ENCODE data around the gene AMH. TPM values are rescaled to one million over a fixed set of nuclear protein-coding genes. Genes with fewer than 3 reads are reported as not detected.

Gene AMH
- total RNA-seq, 4 donors from 2014 or later = 1.1 to 3.5 TPM; not detected in 2

DNA sequence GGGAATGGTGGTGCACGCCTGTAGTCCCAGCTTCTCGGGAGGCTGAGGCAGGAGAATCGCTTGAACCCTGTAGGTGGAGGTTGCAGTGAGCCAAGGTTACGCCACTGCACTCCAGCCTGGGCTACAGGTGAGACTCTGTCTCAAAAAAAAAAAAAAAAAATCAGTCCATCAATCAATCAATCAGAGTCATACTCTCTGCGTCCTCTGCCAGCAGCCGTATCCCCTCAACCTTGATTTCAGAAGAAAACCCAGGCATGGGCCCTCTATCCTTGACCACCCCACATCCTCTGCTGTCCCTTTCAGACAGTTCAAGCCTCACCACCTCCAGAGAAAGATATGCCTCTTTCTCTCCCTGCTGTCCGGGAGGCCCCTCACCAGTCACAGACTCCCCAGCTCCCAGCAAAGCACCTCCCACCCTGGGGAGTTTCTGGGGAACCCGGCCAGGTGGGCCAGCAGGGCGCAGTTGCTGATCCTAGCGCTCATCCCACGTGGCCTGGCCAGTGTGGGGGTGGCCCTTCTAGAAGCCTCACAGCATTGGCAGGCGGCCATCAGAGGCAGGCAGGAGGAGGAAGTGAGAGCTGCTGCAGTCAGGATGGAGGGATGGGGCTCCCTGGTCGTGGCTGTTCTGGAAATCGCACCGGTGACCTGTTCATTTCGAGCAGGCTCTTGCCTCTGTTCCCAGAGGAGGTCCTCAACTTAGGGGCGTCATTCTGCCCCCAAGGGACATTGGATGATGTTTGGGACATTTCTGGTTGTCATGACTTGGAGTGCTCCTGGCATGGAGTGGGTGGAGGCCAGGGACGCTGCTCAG is 17.3 kb downstream of the AMH start:
- TF ChIP-seq EP300 (IDR thresholded peaks at IDR 0.05; ENCODE audit: low read depth) (no peak), POLR2AphosphoS5 (IDR thresholded peaks at IDR 0.05) (peak; percentile 7 to 70 (median 51))
- H3K4me1 ChIP-seq = peaks cover 10 to 34% (median 25%) of the 10 kb centered on the region in 4 donors
- in situ Hi-C loops (cut with MboI; ENCODE audit: low pct_ligation_motif_present in 1 of 4, low pct_unique_long_range_greater_than_20kb in 1 of 4, low sequenced_read_pairs in 3 of 4) = loop anchor here in 1 of 4 donors (25.0 kb wide), 1 partner anchor 104 kb away; the partner anchor contains the start of genes AP3D1 and DOT1L
- whole genome bisulfite sequencing, 2 donors (ENCODE audit: low coverage in 1 of 2) = 41 to 63% methylated on average over 2 to 17 of the region's 18 CpGs
- no peaks in the 10 kb centered on the region for H3K36me3 ChIP-seq
- peak; percentile 93 for DNase-seq
- intact Hi-C loops (cut with DNase I; ENCODE audit: low total_unique reads) = no loop called here
- H3K9me3 ChIP-seq = no peaks in the 10 kb centered on the region
- no peak overlapping the region for H3K4me3 ChIP-seq
- H3K27ac ChIP-seq = peak overlapping the region; percentile 44 to 71 (median 66)
- H3K27me3 ChIP-seq = no peaks in the 10 kb centered on the region

GRCh38 chr19:2268480-2268830 is 19.3 kb downstream of the AMH start:
- Histone ChIP-seq H3K9me3 (no peaks in the 10 kb centered on the region), H3K27me3 (no peaks in the 10 kb centered on the region), H3K27ac (peak overlapping the region; percentile 97 to 99 (median 99)), H3K4me1 (peaks cover 31 to 46% (median 43%) of the 10 kb centered on the region in 4 donors), H3K36me3 (peaks cover 0 to 12% (median 5%) of the 10 kb centered on the region in 4 donors), H3K4me3 (peak overlapping the region in 3 of 4 donors; percentile 92 to 99 (median 94))
- in situ Hi-C loops (cut with MboI; ENCODE audit: low pct_ligation_motif_present in 1 of 4, low pct_unique_long_range_greater_than_20kb in 1 of 4, low sequenced_read_pairs in 3 of 4) = loop anchor here in 1 of 4 donors (25.0 kb wide), 1 partner anchor 106 kb away; the partner anchor contains the start of genes AP3D1 and DOT1L
- intact Hi-C loops (cut with DNase I; ENCODE audit: low total_unique reads) = no loop called here
- no peak for DNase-seq
- TF ChIP-seq POLR2AphosphoS5 (IDR thresholded peaks at IDR 0.05) = no peak
- no peak for TF ChIP-seq CTCF (IDR thresholded peaks at IDR 0.05)
- TF ChIP-seq POLR2A (IDR thresholded peaks at IDR 0.05) = no peak
- TF ChIP-seq EP300 (IDR thresholded peaks at IDR 0.05; ENCODE audit: low read depth) = no peak
- 88 to 92% methylated on average over 4 of the region's 4 CpGs for WGBS, 2 donors (ENCODE audit: low coverage in 1 of 2)

GRCh38 chr19:2268861-2269243 is 19.7 kb downstream of the AMH start:
- H3K4me1 ChIP-seq = peaks cover 35 to 50% (median 46%) of the 10 kb centered on the region in 4 donors
- no peak for TF ChIP-seq EP300 (IDR thresholded peaks at IDR 0.05; ENCODE audit: low read depth)
- TF ChIP-seq CTCF (IDR thresholded peaks at IDR 0.05) = no peak
- TF ChIP-seq POLR2AphosphoS5 (IDR thresholded peaks at IDR 0.05) = no peak
- TF ChIP-seq POLR2A (IDR thresholded peaks at IDR 0.05) = no peak
- H3K36me3 ChIP-seq = peaks cover 0 to 12% (median 5%) of the 10 kb centered on the region in 4 donors
- intact Hi-C loops (cut with DNase I; ENCODE audit: low total_unique reads) (no loop called here), in situ Hi-C loops (cut with MboI; ENCODE audit: low pct_ligation_motif_present in 1 of 4, low pct_unique_long_range_greater_than_20kb in 1 of 4, low sequenced_read_pairs in 3 of 4) (loop anchor here in 1 of 4 donors (25.0 kb wide), 1 partner anchor 107 kb away; the partner anchor contains the start of genes AP3D1 and DOT1L)
- peak overlapping the region; percentile 97 to 99 (median 99) for H3K27ac ChIP-seq
- no peaks in the 10 kb centered on the region for H3K27me3 ChIP-seq
- peak overlapping the region; percentile 49 to 99 (median 93) for H3K4me3 ChIP-seq
- no peak for DNase-seq
- no peaks in the 10 kb centered on the region for H3K9me3 ChIP-seq
- 2 to 17% methylated on average over 2 to 18 of the region's 19 CpGs for WGBS, 2 donors (ENCODE audit: low coverage in 1 of 2)

- in situ Hi-C loops (cut with MboI; ENCODE audit: low pct_ligation_motif_present in 1 of 4, low pct_unique_long_range_greater_than_20kb in 1 of 4, low sequenced_read_pairs in 3 of 4) (loop anchor here in 1 of 4 donors (25.0 kb wide), 1 partner anchor 107 kb away; the partner anchor contains the start of genes AP3D1 and DOT1L), intact Hi-C loops (cut with DNase I; ENCODE audit: low total_unique reads) (loop anchor here (5.0 kb wide), 1 partner anchor 107 kb away; the partner anchor contains the start of gene DOT1L)
- 1% methylated on average over 94 of the region's 103 CpGs; no CpG with 5 or more reads in 1 of the 2 donors for WGBS, 2 donors (ENCODE audit: low coverage in 1 of 2)
- Histone ChIP-seq H3K36me3 (peaks cover 0 to 12% (median 5%) of the 10 kb centered on the region in 4 donors), H3K4me1 (peaks cover 35 to 57% (median 53%) of the 10 kb centered on the region in 4 donors), H3K27me3 (no peaks in the 10 kb centered on the region), H3K4me3 (peak overlapping the region; percentile 92 to 100 (median 96)), H3K9me3 (no peaks in the 10 kb centered on the region), H3K27ac (peak overlapping the region; percentile 97 to 99 (median 99))
- peak; percentile 99 for DNase-seq
- TF ChIP-seq POLR2AphosphoS5 (IDR thresholded peaks at IDR 0.05) (peak; percentile 100), CTCF (IDR thresholded peaks at IDR 0.05) (peak in 4 of 5 experiments; percentile 18 to 69 (median 36)), POLR2A (IDR thresholded peaks at IDR 0.05) (peak; percentile 100), EP300 (IDR thresholded peaks at IDR 0.05; ENCODE audit: low read depth) (peak; percentile 27)
These were observed 20.4 kb downstream of the AMH start for GRCh38 chr19:2269244-2270156.
